ENCODE measurements around the gene TMEM74B.
"Not testable (repeated sequence)": the region's sequence is repeated elsewhere in the genome, so short reads cannot be mapped to it uniquely, and the experiment has no call there.

The TMEM74B gene

DNA sequence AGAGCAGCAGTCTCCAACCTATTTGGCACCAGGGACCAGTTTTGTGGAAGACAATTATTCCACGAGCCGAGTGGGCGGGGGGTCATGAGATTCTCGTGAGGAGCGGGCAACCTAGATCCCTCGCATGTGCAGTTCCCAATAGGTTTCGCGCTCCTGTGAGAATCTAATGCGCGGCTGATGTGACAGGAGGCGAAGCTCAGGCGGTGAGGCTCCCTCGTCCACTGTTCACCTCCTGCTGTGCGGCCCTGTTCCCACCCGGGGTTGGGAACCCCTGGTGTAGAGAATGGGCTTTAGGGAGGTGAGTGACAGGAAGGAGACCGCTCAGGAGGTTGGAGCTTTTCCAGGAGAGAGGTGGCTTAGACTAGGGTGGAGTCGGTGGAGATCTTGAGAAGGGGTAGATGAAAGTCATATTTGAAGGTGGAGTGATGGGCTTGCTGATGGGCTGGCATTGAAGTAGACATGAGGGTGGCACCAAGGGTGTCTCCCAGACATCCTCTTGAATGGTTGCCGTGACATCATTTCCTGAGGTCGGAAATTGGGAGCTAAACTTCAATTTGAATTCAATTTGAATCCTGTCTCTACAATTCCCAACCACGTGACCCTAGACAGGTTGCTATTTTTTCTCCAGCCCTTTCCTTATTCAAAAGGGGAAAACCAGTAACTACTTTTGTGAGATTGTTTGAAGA lies 39.6 kb upstream of the TMEM74B start:
- DNase-seq = no peak
- Histone ChIP-seq H2BK15ac (replicated peaks; ENCODE audit: low read depth) (no peak overlapping the region), H3K79me1 (ENCODE audit: low read length) (no peaks in the 10 kb centered on the region), H3K27ac (ENCODE audit: low read depth, low read length) (no peak overlapping the region), H3K23ac (ENCODE audit: low read length) (no peak overlapping the region), H2BK120ac (ENCODE audit: low read depth, low read length) (no peak overlapping the region), H2BK5ac (ENCODE audit: low read length) (no peak overlapping the region), H3K79me2 (ENCODE audit: control insufficient read depth, insufficient read depth, low read length) (no peaks in the 10 kb centered on the region), H3K56ac (ENCODE audit: low read length) (no peak overlapping the region), H3K18ac (ENCODE audit: low read length) (no peak overlapping the region), H3K4me2 (ENCODE audit: low read length) (no peak overlapping the region), H3K36me3 (ENCODE audit: control insufficient read depth, insufficient read depth, low read length) (no peaks in the 10 kb centered on the region), H3K27me3 (ENCODE audit: insufficient read depth, low read length, poor library complexity) (no peaks in the 10 kb centered on the region), H2AK5ac (ENCODE audit: low read length) (no peak overlapping the region), H3K4me3 (ENCODE audit: low read length) (no peak overlapping the region), H3K9ac (ENCODE audit: low read length) (no peak overlapping the region), H4K8ac (ENCODE audit: low read depth, low read length) (no peak overlapping the region), H3K4ac (ENCODE audit: low read depth, low read length) (no peak overlapping the region), H4K5ac (ENCODE audit: low read length) (no peak overlapping the region), H3K4me1 (ENCODE audit: control insufficient read depth, low read depth, low read length) (no peaks in the 10 kb centered on the region)
- no CpG with 5 or more reads among the region's 20 CpGs for WGBS (ENCODE audit: extremely low coverage, insufficient coverage, low lambda C conversion rate)

DNA sequence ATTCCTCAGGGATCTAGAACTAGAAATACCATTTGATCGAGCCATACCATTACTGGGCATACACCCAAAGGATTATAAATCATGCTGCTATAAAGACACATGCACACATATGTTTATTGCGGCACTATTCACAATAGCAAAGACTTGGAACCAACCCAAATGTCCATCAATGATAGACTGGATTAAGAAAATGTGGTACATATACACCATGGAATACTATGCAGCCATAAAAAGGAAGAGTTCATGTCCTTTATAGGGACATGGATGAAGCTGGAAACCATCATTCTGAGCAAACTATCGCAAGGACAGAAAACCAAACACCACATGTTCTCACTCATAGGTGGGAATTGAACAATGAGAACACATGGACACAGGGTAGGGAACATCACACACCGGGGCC lies 38.0 kb upstream of the TMEM74B start:
- not testable (repeated sequence) for H3K79me1 ChIP-seq (ENCODE audit: low read length); H3K4me1 ChIP-seq (ENCODE audit: control insufficient read depth, low read depth, low read length); H3K18ac ChIP-seq (ENCODE audit: low read length); H2BK15ac ChIP-seq (replicated peaks; ENCODE audit: low read depth); H3K9ac ChIP-seq (ENCODE audit: low read length); H4K8ac ChIP-seq (ENCODE audit: low read depth, low read length); H2BK120ac ChIP-seq (ENCODE audit: low read depth, low read length); H3K27ac ChIP-seq (ENCODE audit: low read depth, low read length); H3K23ac ChIP-seq (ENCODE audit: low read length); H3K79me2 ChIP-seq (ENCODE audit: control insufficient read depth, insufficient read depth, low read length); H4K5ac ChIP-seq (ENCODE audit: low read length); DNase-seq; H3K4me3 ChIP-seq (ENCODE audit: low read length); H3K27me3 ChIP-seq (ENCODE audit: insufficient read depth, low read length, poor library complexity); H2BK5ac ChIP-seq (ENCODE audit: low read length); H2AK5ac ChIP-seq (ENCODE audit: low read length); H3K36me3 ChIP-seq (ENCODE audit: control insufficient read depth, insufficient read depth, low read length); H3K4me2 ChIP-seq (ENCODE audit: low read length); H3K56ac ChIP-seq (ENCODE audit: low read length); H3K4ac ChIP-seq (ENCODE audit: low read depth, low read length)
- no CpG with 5 or more reads among the region's 4 CpGs for WGBS (ENCODE audit: extremely low coverage, insufficient coverage, low lambda C conversion rate)

DNA sequence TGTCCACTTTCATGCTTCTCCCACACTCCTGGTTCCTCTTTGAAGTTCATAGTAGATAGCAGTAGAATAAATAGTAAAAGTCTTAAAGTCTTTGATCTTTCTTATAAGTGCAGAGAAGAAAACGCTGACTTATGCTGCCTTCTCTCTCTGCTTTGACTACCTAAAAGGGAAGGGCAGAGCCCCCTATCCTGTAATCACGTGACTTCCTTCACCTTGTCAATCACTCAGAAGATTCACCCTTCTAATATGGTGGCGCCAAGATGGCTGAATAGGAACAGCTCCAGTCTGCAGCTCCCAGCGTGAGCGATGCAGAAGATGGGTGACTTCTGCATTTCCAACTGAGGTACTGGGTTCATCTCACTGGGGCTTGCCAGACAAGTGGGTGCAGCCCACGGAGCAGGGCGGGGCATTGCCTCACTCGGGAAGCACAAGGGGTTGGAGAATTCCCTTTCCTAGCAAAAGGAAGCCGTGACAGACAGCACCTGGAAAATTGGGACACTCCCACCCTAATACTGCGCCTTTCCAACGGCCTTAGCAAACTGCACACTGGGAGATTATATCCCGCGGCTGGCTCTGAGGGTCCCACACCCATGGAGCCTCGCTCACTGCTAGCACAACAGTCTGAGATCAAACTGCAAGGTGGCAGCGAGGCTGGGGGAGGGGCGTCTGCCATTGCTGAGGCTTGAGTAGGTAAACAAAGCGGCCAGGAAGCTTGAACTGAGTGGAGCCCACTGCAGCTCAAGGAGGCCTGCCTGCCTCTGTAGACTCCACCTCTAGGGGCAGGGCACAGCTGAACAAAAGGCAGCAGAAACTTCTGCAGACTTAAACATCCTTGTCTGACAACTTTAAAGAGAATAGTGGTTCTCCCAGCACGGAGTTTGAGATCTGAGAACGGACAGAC lies 32.0 kb upstream of the TMEM74B start:
- not testable (repeated sequence) for H3K4me1 ChIP-seq (ENCODE audit: control insufficient read depth, low read depth, low read length); H3K27me3 ChIP-seq (ENCODE audit: insufficient read depth, low read length, poor library complexity); H3K23ac ChIP-seq (ENCODE audit: low read length); H3K79me2 ChIP-seq (ENCODE audit: control insufficient read depth, insufficient read depth, low read length); H2BK15ac ChIP-seq (replicated peaks; ENCODE audit: low read depth); H3K36me3 ChIP-seq (ENCODE audit: control insufficient read depth, insufficient read depth, low read length); H3K56ac ChIP-seq (ENCODE audit: low read length); H2BK5ac ChIP-seq (ENCODE audit: low read length); H4K5ac ChIP-seq (ENCODE audit: low read length); DNase-seq; H3K9ac ChIP-seq (ENCODE audit: low read length); H2BK120ac ChIP-seq (ENCODE audit: low read depth, low read length); H3K79me1 ChIP-seq (ENCODE audit: low read length); H4K8ac ChIP-seq (ENCODE audit: low read depth, low read length); H3K27ac ChIP-seq (ENCODE audit: low read depth, low read length); H3K18ac ChIP-seq (ENCODE audit: low read length); H3K4me3 ChIP-seq (ENCODE audit: low read length); H3K4me2 ChIP-seq (ENCODE audit: low read length); H2AK5ac ChIP-seq (ENCODE audit: low read length); H3K4ac ChIP-seq (ENCODE audit: low read depth, low read length)
- WGBS (ENCODE audit: extremely low coverage, insufficient coverage, low lambda C conversion rate) = no CpG with 5 or more reads among the region's 19 CpGs

DNA sequence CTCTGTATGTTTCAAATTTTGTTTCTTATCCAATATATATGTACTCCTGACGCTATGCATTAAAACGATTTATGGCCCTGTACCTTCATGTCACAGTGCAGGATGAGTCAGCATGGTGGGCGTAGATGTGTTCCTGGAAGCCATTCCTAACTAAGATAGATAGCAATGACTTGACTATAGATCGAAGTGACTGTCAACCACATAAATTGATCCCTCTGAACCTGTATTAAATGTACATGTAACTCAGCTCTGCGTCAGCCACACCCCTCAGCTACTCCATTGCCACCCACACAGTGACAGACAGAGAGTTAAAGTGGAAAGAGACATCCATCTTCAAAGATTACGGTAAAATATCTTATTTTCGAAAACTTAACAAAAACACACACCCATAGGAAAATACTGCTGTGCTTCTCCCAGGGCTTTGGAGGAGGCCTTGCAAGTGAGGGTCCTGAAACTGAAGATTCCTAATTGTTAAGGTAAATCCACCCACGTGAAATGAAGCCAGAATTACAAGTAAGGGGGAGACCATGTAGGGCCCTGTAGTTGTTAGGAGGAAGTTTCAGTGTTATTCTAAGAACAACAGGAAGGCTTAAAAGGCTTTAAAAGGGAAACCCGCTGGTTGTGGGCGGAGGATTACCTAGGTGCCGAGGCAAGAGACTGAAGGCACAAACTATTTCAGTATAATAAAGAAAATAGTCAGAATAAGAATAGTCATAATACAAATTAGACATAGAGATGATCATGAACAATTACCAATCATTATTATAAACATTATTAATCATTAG lies 30.8 kb upstream of the TMEM74B start:
- H3K27ac ChIP-seq (ENCODE audit: low read depth, low read length) = no peak overlapping the region
- no peak overlapping the region for H4K8ac ChIP-seq (ENCODE audit: low read depth, low read length)
- H3K36me3 ChIP-seq (ENCODE audit: control insufficient read depth, insufficient read depth, low read length) = no peaks in the 10 kb centered on the region

DNA sequence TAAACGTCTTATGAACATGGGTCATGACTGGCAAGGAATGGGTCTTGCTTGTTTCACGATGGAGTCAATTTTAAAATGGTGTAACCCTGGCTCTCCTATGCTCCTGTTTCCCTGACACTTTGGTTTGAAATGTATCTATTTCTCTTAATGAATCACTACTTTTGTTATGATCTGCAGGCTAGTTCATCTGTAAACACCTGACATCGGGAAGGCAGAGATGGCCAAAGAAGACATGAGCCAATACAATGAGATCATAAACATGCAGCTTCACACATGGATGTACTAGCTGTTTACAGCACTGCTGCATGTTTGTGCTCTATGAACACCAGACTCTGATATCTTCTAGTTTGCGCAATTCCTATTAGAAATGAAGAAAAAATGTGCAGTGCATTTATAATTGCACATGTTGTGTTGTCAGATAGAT lies 30.1 kb upstream of the TMEM74B start:
- no peak overlapping the region for H2BK120ac ChIP-seq (ENCODE audit: low read depth, low read length)
- H2AK5ac ChIP-seq (ENCODE audit: low read length) = no peak overlapping the region
- H3K79me2 ChIP-seq (ENCODE audit: control insufficient read depth, insufficient read depth, low read length) = no peaks in the 10 kb centered on the region
- no peak overlapping the region for H2BK5ac ChIP-seq (ENCODE audit: low read length)
- no peak overlapping the region for H3K4me2 ChIP-seq (ENCODE audit: low read length)
- no peaks in the 10 kb centered on the region for H3K27me3 ChIP-seq (ENCODE audit: insufficient read depth, low read length, poor library complexity)
- no peaks in the 10 kb centered on the region for H3K36me3 ChIP-seq (ENCODE audit: control insufficient read depth, insufficient read depth, low read length)
- H4K5ac ChIP-seq (ENCODE audit: low read length) = no peak overlapping the region
- H3K18ac ChIP-seq (ENCODE audit: low read length) = no peak overlapping the region
- H4K8ac ChIP-seq (ENCODE audit: low read depth, low read length) = no peak overlapping the region
- no peak overlapping the region for H3K4me3 ChIP-seq (ENCODE audit: low read length)
- no peak overlapping the region for H3K9ac ChIP-seq (ENCODE audit: low read length)
- H3K56ac ChIP-seq (ENCODE audit: low read length) = no peak overlapping the region
- no peak overlapping the region for H3K23ac ChIP-seq (ENCODE audit: low read length)
- H3K4ac ChIP-seq (ENCODE audit: low read depth, low read length) = no peak overlapping the region
- H2BK15ac ChIP-seq (replicated peaks; ENCODE audit: low read depth) = no peak overlapping the region
- no peak for DNase-seq
- H3K79me1 ChIP-seq (ENCODE audit: low read length) = no peaks in the 10 kb centered on the region
- H3K27ac ChIP-seq (ENCODE audit: low read depth, low read length) = no peak overlapping the region
- peaks cover 3% of the 10 kb centered on the region for H3K4me1 ChIP-seq (ENCODE audit: control insufficient read depth, low read depth, low read length)
- no CpG with 5 or more reads among the region's 4 CpGs for WGBS (ENCODE audit: extremely low coverage, insufficient coverage, low lambda C conversion rate)

More for the DNA sequence above, 30.8 kb upstream of the TMEM74B start:
- H3K79me1 ChIP-seq (ENCODE audit: low read length) = no peaks in the 10 kb centered on the region
- peaks cover 3% of the 10 kb centered on the region for H3K4me1 ChIP-seq (ENCODE audit: control insufficient read depth, low read depth, low read length)
- no peak overlapping the region for H3K56ac ChIP-seq (ENCODE audit: low read length)
- no peak overlapping the region for H3K23ac ChIP-seq (ENCODE audit: low read length)
- H3K27me3 ChIP-seq (ENCODE audit: insufficient read depth, low read length, poor library complexity) = no peaks in the 10 kb centered on the region
- no peak overlapping the region for H3K4me3 ChIP-seq (ENCODE audit: low read length)
- no peaks in the 10 kb centered on the region for H3K79me2 ChIP-seq (ENCODE audit: control insufficient read depth, insufficient read depth, low read length)
- H3K9ac ChIP-seq (ENCODE audit: low read length) = no peak overlapping the region
- no peak overlapping the region for H2AK5ac ChIP-seq (ENCODE audit: low read length)
- no CpG with 5 or more reads among the region's 11 CpGs for WGBS (ENCODE audit: extremely low coverage, insufficient coverage, low lambda C conversion rate)
- H3K18ac ChIP-seq (ENCODE audit: low read length) = no peak overlapping the region
- H2BK5ac ChIP-seq (ENCODE audit: low read length) = no peak overlapping the region
- peak overlapping the region; percentile 16 for H3K4ac ChIP-seq (ENCODE audit: low read depth, low read length)
- no peak overlapping the region for H3K4me2 ChIP-seq (ENCODE audit: low read length)
- H2BK15ac ChIP-seq (replicated peaks; ENCODE audit: low read depth) = no peak overlapping the region
- no peak for DNase-seq
- no peak overlapping the region for H2BK120ac ChIP-seq (ENCODE audit: low read depth, low read length)
- H4K5ac ChIP-seq (ENCODE audit: low read length) = no peak overlapping the region

All from mesendoderm (in vitro differentiated cells).